Measurements from ENCODE around the gene ZHX3.
"Not testable (repeated sequence)": the region's sequence is repeated elsewhere in the genome, so short reads cannot be mapped to it uniquely, and the experiment has no call there.

Gene ZHX3

GRCh38 chr20:41330343-41330720 lies 12.8 kb upstream of the ZHX3 start:
- DNase-seq = peak; percentile 29

DNA sequence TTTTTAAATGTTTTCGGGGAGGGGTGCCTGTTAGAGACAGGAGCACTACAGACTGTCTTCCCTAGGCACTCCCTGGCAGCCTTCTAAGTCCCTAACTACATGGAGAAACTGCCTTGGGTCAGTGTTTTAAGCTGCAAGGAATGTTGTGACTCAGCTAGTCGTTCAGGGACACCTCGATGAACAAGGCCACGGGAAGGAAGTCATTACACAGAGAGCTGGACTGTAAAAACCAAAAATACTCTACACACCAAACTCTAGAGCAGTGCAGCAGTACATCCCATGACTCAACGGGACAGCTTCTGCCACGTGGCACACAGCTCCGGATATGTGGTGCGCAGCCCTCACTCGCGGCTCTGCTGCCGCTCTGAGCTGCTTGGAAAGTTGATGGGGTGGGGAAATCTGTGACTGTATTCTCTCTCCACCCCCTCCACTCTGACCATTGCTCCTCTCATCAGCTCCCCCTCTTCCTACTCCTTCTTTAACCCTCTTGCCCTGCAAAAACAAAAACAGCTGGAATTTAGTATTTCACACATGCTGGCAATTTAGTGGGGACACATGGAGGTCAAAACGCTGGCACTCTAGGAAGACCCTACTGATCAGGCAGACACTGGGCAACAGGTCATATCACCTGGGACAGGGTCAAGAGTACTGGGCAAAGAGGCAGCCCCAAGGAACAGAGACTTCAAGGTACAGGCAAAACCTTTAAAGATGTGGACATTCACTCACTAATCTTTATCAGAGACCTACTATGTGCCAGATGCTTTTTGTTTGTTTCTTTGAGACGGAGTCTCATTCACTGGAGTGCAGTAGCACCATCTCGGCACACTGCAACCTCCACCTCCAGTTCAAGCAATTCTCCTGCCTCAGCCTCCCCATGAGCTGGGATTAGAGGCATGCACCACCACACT lies 12.2 kb upstream of the ZHX3 start:
- DNase-seq = peak; percentile 94

GRCh38 chr20:41327178-41327577 lies 9.6 kb upstream of the ZHX3 start:
- DNase-seq = no peak

GRCh38 chr20:41320976-41321375 lies 3.4 kb upstream of the ZHX3 start:
- DNase-seq = no peak

GRCh38 chr20:41320441-41320840 lies 2.9 kb upstream of the ZHX3 start:
- DNase-seq = no peak

GRCh38 chr20:41318271-41318649 lies 729 bp upstream of the ZHX3 start:
- DNase-seq = no peak

- DNase-seq = peak; percentile 91
Measured at GRCh38 chr20:41316602-41317545, 657 bp downstream of the ZHX3 start.

DNA sequence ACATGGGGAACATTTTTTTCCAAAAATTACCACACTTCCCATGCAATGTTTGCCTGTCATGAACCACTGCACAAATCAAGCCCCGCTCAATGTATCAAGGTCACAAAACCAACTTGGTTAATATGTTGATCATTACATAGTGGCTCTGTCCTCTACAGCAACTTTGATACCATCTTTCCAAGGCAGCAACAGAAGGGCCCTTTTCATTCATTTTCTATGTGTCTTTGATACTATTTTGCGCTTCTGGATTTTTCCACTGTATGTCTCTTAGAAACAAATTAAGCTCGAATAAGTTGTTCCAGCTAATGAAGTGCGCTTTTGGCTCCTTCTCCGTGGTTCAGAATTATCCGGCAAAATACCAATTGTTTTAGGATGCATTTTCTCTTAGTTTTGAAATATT lies 1.5 kb downstream of the ZHX3 start:
- no peak for DNase-seq

GRCh38 chr20:41314386-41314785 lies 3.1 kb downstream of the ZHX3 start:
- no peak for DNase-seq

DNA sequence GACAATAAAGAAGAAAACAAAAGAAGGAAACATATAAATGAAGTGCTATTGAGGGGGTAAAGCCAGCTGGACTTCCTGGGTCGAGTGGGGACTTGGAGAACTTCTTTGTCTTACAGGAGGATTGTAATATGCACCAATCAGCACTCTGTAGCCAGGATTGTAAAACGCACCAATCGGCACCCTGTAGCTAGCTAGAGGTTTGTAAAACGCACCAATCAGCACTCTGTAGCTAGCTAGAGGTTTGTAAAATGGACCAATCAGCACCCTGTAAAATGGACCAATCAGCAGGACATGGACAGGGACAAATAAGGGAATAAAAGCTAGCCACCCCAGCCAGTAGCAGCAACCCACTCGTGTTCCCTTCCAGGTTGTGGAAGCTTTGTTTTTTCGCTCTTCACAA lies 5.5 kb downstream of the ZHX3 start:
- not testable (repeated sequence) for DNase-seq

DNA sequence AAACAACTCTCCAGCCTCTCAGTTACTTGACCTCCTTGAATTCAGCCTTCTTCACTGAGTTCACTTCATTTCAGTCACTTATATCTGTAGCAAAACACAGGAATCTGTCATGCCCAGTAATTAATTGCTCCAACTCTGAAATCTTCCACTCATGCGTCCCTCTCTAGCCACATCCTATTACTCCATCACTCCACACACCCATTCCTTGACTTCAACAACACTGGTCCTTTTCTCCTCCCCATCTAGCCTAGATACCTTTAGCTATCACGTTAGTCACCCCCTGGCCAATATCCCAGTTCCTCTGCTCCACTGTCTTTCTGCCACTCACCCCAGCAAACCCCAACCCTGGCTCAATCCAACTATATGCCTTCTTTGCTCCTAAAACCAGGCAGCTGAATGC lies 7.7 kb downstream of the ZHX3 start:
- peak; percentile 97 for DNase-seq

- DNase-seq = peak; percentile 49
Measured at GRCh38 chr20:41308726-41309413, 8.7 kb downstream of the ZHX3 start.

DNA sequence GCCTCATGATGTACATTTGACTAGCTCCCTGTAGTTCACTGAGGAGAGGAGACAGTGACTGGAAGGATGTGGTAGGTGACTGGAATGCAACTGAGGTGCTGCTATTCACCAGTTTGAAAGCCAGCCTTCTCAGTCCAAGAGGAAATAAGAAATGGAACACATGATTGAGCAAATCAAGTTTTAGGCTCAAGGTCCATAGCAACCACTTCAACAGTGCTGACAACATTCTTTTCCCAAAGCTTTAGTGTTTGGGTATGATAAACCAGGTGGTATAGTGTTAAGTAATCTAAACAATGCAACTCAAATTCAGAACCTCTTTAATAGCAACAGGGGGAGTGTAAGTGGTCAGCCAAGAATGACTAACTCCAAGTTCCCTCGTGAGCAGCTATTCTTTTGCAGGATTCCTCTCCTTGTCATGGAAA lies 9.2 kb downstream of the ZHX3 start:
- peak; percentile 91 for DNase-seq

GRCh38 chr20:41307021-41307420 lies 10.5 kb downstream of the ZHX3 start:
- DNase-seq = no peak

GRCh38 chr20:41306061-41306727 lies 11.3 kb downstream of the ZHX3 start:
- no peak for DNase-seq

DNA sequence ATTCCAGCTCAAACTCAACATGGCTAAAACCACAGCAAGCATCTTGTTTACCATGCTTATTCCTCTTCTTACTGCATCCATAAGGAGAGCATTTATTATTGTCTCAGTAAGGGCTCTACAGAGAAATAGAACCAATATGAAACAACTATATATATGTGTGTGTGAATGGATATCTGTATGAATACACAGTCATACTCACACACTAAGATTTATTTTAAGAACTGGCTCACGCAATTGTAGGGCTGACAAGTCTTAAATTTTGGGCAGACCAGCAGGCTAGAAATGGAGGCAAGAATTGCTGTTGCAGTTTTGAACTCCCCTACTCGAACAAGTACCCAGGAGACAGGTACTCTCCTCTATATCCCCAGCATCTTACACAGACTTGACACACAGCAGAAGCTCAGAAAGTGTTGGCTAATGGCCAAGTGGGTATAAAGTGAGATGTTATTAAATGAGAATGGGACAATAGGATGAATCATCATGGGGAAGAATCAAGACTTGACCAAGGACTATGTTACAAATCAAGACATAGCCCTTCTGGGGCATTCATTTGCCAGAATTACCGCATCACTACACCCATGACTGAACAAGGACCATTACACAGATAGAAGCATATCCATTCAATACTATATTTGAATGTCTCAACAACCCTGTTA lies 13.0 kb downstream of the ZHX3 start:
- no peak for DNase-seq

GRCh38 chr20:41304002-41304401 lies 13.5 kb downstream of the ZHX3 start:
- no peak for DNase-seq

DNA sequence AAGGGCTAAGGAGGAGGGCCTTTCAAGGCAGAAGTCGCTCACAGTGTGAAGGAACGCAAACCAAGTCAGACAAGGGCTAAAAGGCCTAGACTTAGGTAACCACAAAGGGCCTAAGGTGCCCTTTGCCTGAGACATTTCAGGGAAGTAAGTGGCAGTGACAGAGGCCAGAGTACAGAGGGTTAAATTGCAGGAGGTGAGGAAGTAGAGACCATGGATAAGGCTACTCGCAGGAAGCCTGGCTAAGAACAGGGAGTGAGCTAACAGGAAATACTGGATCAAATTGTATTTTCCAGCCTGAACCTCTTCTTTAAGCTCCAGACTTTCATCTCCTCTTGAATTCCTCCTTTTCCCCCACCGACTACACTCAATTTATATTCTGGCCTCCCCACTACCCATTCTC lies 16.6 kb downstream of the ZHX3 start:
- DNase-seq = no peak

DNA sequence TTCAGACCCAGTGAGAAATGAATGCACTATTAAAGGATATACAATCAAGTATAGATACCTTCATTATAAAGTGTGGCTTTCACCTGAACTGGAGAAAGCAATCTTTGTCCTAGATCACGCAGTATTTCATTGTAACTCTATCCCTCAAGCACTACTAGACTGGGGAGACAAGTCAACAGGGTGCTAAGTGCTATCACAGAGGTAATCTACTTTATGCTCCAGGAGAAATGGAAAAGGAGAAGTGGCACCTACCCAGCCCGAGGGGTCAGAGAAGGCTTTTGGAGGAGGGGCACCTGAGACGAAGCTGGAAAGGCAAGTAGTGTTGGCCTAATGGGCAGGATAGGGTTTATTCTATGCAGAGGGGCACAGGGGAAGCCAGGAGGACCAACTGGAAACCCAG lies 17.1 kb downstream of the ZHX3 start:
- no peak for DNase-seq

DNA sequence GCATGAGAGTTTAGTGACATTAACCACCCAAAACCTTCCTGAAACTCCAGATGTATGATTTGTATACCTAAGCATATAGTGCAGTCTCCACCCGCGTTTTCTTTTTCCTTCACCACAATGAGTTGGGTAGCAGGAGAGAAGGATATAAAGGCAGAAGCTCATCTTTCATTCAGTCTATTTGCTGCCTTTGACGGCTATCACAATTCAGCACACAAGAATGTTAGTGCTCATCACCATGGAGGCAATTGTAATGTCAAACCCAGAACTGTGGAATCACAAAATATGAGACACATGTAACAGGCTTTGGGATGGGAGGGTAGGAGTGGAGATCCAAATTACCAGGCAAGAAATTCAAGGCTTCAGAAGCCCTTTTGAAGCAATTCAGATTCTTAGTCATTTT lies 17.6 kb downstream of the ZHX3 start:
- DNase-seq = no peak

DNA sequence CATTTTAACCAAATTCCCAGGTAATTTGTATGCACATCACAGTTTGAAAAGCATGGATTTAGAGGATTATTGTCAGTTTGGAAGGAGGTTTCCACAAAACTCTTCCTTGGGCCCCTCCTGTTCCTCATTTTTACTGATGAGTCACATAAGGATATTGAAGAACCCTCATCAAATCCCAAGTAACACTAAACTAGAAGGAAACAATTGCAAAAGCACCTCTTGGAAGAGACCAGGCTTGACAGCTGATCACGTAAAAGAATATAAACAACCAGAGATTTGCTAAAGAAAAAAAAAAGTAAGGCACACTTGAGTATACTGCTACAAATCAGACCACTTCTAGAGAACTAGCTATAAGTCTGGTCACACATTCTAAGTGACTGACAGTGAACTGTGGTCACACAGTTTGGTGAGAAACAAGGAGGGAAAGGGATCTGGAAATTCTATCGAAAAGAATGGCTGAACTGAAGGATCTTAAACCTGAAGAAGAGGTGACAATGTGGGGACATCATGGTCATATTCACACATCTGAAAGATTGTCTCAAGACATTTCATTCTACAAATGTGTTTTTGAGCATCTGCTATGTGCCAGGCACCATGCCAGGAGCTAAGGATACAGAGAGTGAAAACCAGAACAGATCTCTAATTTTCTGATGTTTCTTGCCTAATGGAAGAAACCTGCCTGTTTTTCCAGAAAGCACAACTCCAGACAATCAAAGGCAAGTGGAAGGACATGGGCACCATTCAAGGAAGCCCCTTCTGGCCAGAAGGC lies 24.1 kb downstream of the ZHX3 start:
- no peak for DNase-seq
